ENCODE measurements around the gene PNKD.

DNA sequence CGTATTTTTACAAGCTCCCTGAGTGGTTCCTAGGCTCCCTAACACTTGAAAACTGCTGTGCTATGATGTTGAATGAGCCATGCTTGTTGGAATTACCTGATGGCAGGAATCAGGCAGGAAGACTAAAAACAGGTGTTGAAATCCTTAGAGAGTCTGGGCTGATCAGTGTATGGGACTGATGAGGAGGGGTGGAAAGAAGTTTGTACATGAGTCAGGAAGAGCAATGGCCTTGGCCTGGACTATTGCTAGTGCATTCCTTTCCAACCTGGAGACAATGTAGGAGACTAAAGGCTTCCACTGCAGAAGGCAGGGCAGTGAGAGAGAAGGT, 46.9 kb downstream of the PNKD start:
- TF ChIP-seq, protein P1, sequence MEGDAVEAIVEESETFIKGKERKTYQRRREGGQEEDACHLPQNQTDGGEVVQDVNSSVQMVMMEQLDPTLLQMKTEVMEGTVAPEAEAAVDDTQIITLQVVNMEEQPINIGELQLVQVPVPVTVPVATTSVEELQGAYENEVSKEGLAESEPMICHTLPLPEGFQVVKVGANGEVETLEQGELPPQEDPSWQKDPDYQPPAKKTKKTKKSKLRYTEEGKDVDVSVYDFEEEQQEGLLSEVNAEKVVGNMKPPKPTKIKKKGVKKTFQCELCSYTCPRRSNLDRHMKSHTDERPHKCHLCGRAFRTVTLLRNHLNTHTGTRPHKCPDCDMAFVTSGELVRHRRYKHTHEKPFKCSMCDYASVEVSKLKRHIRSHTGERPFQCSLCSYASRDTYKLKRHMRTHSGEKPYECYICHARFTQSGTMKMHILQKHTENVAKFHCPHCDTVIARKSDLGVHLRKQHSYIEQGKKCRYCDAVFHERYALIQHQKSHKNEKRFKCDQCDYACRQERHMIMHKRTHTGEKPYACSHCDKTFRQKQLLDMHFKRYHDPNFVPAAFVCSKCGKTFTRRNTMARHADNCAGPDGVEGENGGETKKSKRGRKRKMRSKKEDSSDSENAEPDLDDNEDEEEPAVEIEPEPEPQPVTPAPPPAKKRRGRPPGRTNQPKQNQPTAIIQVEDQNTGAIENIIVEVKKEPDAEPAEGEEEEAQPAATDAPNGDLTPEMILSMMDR (IDR thresholded peaks at IDR 0.05; ENCODE audit: insufficient read depth, low read length, poor library complexity, severe bottlenecking): no peak
- no peak for TF ChIP-seq EZH2phosphoT487 (conservative IDR thresholded peaks at IDR 0.05; ENCODE audit: low read length)

Data from SU-DHL-6 (cell line).